ENCODE data around the gene RNPEPL1.
"Not testable (repeated sequence)": the region's sequence is repeated elsewhere in the genome, so short reads cannot be mapped to it uniquely, and the experiment has no call there.

RNPEPL1 gene

GRCh38 chr2:240539101-240539500 is 29.2 kb upstream of the RNPEPL1 start:
- DNase-seq (ENCODE audit: low read depth in 2 of 2) = not testable (repeated sequence)

GRCh38 chr2:240539906-240540305 is 28.4 kb upstream of the RNPEPL1 start:
- no peak for DNase-seq (ENCODE audit: low read depth in 2 of 2)

- DNase-seq (ENCODE audit: low read depth in 2 of 2) = no peak
These were observed 17.0 kb upstream of the RNPEPL1 start for GRCh38 chr2:240551288-240551687.

DNA sequence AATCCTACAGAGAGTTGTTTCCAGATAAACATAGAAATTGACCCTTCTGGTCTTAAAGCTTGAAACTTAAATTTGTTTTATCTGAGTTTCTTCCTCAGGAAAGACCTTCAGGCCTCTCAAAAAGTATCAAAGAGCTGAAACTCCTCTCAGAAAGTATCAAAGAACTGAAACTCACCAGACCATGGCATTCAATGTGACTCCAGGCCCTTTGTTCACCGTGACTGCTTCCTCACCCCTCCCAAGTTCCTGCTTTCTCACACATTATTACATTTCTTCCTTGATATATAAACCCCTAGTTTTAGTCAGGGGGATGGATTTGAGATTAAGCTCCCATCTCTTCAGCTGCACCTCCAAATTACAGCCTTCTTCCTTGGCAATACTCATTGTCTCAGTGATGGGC is 16.5 kb upstream of the RNPEPL1 start:
- no peak for DNase-seq (ENCODE audit: low read depth in 2 of 2)

- no peak for DNase-seq (ENCODE audit: low read depth in 2 of 2)
These were observed 14.3 kb upstream of the RNPEPL1 start for GRCh38 chr2:240553956-240554480.

DNA sequence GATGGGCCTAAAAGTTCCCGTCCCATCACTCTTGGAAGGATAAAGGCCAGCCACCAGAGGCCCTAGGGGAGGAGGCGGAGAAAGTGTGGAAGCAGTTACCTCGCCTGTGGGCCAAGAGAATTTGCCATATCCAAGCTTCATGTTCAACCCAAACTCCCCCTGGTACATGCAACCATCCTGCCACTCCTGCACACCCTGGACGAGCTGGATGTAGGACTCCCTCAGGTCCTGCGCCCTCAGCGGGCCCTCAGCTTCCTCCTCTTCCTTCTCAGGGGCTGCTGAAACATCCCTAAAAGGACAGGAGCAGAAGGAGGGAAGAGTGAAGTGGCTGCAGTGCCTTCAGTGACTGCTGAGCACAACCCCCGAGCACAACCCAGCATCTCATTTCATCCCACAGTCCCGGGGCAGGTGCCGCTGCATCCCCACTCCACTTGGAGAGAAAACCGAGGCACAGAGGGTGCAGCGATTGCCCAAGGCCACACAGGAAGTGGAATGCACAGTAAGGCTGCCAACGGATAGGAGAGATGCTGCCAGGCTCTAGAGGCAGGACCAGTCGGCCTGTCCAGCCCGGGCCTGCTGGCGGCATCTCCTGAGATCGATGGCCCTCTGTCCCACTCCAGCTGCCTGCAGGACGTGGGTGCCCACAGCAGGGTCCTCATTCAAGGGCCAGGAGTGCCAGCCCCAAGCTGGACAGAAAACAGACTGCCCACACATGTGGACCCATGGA is 13.4 kb upstream of the RNPEPL1 start:
- no peak for DNase-seq (ENCODE audit: low read depth in 2 of 2)

GRCh38 chr2:240555541-240556250 is 12.6 kb upstream of the RNPEPL1 start:
- DNase-seq (ENCODE audit: low read depth in 2 of 2) = no peak

GRCh38 chr2:240556553-240557100 is 11.7 kb upstream of the RNPEPL1 start:
- peak in 1 of 2 donors; percentile 55 for DNase-seq (ENCODE audit: low read depth in 2 of 2)

GRCh38 chr2:240557101-240557751 is 11.1 kb upstream of the RNPEPL1 start:
- no peak for DNase-seq (ENCODE audit: low read depth in 2 of 2)

- DNase-seq (ENCODE audit: low read depth in 2 of 2) = peak in 1 of 2 donors; percentile 76
These were observed 10.5 kb upstream of the RNPEPL1 start, which contains the start of gene ANKMY1 for GRCh38 chr2:240557808-240558207. Gene ANKMY1 (minus strand): TSS chr2:240557988. CDS start chr2:240557335, 653 bp downstream.

DNA sequence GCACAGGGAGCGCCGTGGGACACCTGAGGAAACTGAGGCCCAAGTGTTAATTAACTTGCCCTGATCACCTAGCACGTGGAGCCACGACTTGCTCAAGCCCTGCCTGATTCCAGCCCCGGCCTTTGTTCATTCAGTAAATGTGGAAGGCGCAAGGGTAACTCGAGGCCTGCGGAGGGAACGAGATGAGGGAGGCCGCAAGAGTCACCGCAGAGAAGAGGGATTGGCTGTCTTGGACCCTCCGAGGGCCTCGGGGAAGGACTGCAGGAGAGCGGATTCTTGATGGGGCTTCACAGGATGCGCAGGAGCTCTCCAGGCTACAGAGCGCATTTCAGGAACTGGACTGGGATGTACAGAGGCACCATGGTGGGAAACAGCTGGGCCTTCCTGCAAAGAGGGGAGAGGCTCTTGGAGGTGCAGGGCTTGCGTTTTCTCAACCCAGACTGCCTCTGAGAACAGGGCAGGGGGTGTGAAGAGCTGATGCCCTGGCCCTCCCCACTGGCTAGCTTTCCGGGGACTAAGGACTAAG is 10.0 kb upstream of the RNPEPL1 start:
- DNase-seq (ENCODE audit: low read depth in 2 of 2) = no peak

GRCh38 chr2:240559286-240559685 is 9.0 kb upstream of the RNPEPL1 start:
- no peak for DNase-seq (ENCODE audit: low read depth in 2 of 2)

DNA sequence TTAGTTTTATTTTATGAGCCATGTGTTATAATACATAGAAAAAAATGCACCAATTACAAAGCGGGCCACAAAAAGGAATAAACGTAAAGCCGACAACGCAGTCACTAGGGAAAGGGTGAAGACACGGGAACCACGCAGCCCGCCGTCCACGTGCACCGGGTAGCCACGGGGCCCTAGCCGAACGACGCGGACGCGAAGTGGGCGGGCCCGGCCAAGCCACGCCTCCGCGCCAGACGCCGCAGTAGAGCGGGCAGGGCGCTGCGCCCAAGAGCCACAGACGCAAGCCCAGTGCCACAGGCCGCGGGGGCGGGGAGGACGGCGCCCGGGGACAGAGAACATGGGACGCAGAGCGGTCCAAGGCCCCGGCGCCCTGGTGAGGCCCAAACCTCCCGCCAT is 8.2 kb upstream of the RNPEPL1 start, which contains the start of gene DUSP28:
Gene DUSP28 (plus strand): TSS at position 274 of the 396 bp plus-strand sequence. CDS start 328 bp downstream, outside the sequence.
- peak; percentile 80 to 84 for DNase-seq (ENCODE audit: low read depth in 2 of 2)

DNA sequence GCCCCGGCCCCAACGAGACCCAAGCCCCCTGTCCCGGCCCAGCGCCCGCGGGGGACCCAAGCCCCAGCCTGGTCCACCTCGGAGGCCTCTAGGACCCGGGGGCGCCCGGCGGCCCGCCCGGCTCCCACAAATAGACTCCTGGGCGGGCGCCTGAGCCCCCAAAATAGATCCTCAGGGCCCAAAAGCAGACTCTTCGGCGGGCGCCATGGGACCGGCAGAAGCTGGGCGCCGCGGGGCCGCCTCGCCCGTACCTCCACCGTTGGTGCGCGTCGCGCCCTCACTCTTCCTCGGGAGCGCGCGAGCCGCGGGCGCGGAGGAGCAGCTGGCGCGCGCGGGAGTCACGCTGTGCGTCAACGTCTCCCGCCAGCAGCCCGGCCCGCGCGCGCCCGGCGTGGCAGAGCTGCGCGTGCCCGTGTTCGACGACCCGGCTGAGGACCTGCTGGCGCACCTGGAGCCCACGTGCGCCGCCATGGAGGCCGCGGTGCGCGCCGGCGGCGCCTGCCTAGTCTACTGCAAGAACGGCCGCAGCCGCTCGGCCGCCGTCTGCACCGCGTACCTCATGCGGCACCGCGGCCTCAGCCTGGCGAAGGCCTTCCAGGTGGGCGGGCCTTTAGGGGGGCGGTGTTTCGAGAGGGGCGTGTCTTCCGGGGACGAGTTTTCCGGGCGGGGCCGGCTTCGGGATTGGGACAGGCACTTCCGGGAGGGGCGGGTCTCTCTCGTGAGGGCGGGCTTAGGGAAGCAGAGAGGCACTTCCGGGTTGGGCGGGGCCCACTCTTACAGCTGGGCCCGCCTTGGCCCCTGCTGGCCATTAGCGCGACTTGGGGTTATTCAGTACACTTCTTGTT is 7.6 kb upstream of the RNPEPL1 start:
- DNase-seq (ENCODE audit: low read depth in 2 of 2) = peak; percentile 99

DNA sequence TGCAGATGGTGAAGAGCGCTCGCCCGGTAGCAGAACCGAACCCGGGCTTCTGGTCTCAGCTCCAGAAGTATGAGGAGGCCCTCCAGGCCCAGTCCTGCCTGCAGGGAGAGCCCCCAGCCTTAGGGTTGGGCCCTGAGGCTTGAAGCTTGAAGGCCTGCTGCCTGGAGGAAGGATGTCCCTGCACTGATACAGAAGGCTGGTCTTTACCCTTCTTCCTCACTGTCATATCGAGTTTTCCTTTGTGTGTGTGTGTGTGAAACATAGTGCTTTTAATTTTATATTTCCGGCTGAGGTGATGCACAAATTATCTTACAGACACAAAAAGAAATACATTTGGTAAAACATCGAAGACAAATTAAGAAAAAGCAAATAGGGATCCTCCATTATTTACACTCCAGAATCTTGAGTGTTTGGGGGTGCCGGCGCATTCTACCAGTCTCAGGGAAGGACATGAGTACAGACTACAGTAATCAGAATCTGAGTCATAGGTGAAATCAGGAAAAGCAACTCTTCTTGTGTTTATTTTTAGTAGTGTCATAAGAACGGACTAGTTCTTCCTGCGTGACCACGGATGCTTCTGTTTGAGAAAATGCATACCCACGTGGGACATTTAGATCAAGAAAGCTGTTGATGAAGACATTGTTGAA is 6.8 kb upstream of the RNPEPL1 start:
- DNase-seq (ENCODE audit: low read depth in 2 of 2) = no peak

DNA sequence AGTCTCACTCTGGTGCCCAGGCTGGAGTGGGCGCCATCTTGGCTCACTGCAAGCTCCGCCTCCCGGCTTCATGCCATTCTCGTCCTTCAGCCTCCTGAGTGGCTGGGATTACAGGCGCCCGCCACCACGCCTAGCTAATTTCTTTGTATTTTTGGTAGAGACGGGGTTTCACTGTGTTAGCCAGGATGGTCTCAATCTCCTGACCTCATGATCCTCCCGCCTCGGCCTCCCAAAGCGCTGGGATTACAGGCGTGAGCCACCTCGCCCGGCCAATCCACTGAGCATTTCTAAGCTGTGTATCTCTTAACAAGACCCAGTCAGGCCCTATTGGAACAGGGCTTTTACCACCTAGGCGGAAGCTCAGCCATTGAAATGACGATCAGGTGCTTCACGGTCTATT is 5.1 kb upstream of the RNPEPL1 start:
- DNase-seq (ENCODE audit: low read depth in 2 of 2) = not testable (repeated sequence)

GRCh38 chr2:240563951-240564560 is 4.2 kb upstream of the RNPEPL1 start:
- no peak for DNase-seq (ENCODE audit: low read depth in 2 of 2)

- peak in 1 of 2 donors; percentile 25 for DNase-seq (ENCODE audit: low read depth in 2 of 2)
These were observed 3.5 kb upstream of the RNPEPL1 start for GRCh38 chr2:240564561-240565332.
